ENCODE data around the gene OR1J1.

Gene OR1J1

DNA sequence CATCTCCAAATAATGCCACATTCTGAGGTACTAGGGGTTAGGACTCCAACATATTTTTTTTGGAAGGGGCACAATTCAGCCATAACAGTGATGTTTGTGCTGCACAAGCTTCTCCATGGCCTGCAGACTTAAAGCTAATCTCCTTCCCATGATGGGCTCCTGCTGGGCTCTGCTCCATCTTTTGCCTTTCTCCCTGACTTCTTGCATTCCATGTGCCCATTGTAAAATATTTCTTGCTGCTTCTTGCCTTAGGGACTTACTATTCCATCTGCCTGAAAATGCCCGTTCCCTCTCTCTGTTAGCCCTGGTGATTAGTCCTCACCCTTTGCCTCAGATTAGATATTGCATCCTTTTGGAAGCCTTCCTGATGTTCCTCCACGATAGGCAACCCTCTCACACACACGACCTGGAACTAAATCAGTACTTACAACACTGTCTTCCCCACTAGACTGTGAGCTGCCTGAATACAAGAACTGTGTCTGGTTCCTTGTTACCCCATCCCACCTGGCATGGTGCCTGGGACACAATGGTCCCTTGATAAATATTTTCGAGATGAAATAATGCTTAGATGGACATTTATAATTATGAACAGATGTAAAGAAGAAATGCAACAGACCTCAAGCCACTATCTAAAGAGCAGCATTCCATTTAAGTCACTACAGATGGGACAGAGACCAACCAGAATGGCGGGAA, 33.5 kb downstream of the OR1J1 start:
- DNase-seq: no peak

DNA sequence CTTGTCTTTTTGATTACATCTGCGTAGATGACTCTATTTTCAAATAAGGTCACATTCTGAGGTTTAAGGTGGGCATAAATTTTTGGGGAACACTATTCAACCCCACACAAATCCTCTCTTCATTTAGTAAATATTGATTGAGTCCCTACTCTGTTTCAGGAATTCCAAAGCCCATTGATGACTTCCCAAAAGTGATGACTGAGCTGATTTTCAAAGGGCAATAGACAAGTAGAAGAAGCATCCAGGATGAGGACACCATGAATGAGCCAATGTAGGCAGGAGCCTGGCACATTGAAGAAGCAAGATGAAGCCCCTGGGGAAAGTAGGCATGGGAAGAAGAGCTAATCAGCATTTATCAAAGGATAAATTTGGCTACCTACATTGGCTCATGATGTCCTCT, 35.2 kb downstream of the OR1J1 start:
- DNase-seq: no peak

All from GDM1 (cell line).